Astrocyte of the hippocampus (primary cell): ENCODE results near the gene VPS13D.
A peak's percentile ranks its signal among the peaks of the same experiment; 100 is the strongest.

Experiments used
- DNase-seq: peaks from one replicate; pipeline ENCODE4 v3.0.0; 2011; ENCODE audit warnings: low read depth, low spot score

The VPS13D gene

DNA sequence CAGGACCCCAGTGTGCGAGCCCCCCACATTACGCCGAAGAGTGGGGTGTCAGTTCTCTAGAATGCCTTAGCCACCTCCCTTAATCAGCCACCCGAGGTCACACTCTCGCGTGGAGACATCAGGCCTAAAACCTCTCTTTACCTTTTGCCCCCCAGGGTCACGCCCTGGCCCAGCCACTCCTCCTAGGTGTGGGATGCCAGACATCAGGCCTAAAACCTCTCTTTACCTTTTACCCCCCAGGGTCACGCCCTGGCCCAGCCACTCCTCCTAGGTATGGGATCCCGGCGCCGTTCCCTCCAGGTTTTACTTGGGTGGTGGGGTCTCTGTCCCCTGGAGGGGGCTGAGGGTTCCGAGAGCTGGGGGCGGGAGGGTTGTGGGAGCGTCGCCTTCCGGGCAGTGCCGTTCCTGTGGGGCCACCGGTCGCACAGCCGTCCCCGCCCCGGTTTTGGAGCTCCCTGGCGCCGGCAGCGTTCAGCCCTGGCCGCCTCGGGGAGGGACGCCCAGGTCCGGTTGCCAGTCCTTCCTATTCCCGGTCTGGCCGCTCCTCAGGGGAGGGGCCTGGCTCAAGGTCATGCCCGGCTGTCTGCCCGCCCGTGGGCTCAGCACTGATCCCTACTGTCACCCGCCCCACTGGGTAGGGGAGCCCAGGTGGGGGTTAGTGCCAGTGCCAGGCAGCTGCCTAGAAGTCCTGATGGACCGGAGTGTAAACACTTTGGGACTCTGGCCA, 882 bp downstream of the VPS13D start:
- peak; percentile 60 for DNase-seq

- no peak for DNase-seq
Measured at GRCh38 chr1:12231276-12231595, 1.4 kb downstream of the VPS13D start.

- DNase-seq = no peak
Measured at GRCh38 chr1:12232221-12232620, 2.4 kb downstream of the VPS13D start.

GRCh38 chr1:12244078-12244477, 14.2 kb downstream of the VPS13D start:
- DNase-seq = no peak

DNA sequence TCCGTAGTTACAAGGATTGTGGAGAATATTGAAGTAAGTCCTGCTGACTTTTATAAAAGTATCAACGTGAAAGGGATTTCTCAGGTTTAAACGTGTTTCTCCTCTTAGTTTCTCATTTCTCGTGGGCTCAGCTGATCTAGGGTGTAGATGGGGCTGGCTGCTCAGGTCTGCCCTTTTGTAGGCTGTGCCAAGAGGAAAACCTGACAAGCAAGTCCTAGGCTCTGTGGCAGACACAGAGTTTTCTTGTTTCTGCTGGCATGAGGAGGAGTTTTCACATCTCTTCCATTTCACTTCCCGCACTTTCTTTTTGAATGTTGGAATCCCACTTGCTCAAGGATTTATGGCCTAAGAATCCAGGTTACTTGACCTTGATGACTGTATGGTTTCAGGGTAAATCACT, 14.8 kb downstream of the VPS13D start:
- DNase-seq = no peak

GRCh38 chr1:12245116-12245515, 15.3 kb downstream of the VPS13D start:
- no peak for DNase-seq

DNA sequence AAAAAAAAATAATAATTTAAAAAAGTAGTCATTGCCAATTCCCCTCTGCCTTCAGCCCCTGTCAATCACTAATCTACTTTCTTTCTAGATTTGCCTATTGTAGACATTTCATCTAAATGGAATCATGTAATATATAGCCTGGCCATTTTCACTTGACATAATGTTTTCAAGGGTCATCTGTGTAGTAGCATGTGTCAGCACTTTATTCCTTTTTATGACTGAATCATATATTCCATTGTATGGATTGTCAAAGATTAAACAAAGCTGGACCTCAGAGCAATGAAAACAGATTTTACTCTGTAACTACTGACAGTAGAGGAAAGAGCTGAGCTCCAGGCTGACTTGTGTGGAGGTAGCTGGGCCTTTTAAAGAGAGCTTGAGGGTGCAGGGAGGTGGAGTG, 15.9 kb downstream of the VPS13D start:
- DNase-seq = no peak

- no peak for DNase-seq
Measured at GRCh38 chr1:12246584-12246983, 16.8 kb downstream of the VPS13D start.

DNA sequence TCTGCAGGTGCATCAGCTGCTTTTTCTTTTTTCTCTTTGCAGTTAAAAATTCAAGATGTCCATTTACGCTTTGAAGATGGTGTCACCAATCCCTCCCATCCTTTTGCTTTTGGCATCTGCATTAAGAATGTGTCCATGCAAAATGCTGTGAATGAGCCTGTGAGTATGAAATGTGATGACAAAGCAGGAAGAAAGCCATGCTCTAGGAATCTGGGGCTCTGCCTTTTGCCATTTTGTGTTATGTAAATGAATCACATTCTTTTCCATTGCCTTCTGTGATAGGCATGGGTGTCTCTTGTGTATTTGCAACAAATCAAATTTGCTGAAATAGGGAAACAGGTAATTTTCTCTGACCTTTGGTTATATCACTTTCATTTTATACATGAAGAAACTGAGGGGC, 19.4 kb downstream of the VPS13D start:
- DNase-seq = peak; percentile 31

- DNase-seq = no peak
Measured at GRCh38 chr1:12249748-12250147, 19.9 kb downstream of the VPS13D start.

DNA sequence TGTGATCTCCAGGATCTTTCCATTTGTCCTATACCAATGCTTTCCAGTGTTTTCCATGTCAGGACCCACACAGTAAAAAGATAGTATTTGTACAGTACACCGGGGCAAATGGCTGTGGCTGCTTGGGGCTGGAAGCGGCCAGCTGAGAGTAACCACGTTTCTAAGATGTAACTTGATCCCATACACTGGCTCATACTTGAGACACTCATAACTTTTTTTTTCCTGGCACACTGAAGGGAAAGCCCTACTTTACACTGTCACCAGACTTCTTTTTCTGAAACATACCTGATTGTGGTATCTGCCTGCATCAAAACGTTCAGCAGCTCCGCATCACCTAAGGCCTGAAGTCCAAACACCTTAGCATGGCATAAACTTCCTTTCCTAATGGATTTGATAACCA, 21.6 kb downstream of the VPS13D start:
- DNase-seq = peak; percentile 54

GRCh38 chr1:12255913-12256312, 26.1 kb downstream of the VPS13D start:
- no peak for DNase-seq

DNA sequence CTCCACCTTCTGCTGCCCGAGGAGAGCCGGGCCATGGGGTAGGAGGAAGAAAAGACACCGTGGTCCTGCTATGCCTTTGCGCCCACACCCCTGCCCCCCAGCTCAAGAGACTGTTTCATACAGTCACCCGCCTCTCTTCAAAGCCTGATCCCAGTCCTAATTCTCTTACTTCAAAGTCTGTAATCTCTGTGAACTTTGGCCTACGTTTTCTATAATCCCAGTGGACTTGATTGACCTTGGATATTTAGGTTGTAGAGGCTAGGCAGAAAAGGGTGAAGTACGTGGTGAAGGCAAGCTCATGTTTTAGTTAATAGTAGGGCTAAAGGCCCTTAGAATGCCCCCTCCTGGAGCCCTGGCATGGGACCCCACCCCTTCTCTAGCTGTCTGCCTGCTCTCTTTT, 28.4 kb downstream of the VPS13D start:
- DNase-seq = no peak

GRCh38 chr1:12269351-12269750, 39.5 kb downstream of the VPS13D start:
- no peak for DNase-seq

DNA sequence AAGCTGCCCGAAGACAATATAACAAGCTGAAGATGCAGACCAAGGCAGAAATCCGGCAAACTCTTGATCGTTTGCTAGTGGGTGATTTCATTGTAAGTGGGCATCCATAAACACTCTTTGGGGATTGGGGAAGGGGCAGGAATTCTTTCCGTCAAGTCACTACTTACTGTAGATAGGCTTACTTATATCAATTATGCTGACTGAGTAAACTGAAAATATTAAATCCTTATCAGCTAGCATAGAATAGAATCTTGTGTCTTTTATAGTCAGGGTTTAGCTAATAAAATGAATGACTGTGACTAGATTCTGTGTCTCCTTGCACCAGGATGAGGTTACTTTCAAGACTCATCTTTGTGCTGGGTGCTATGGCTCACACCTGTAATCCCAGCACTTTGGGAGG, 41.2 kb downstream of the VPS13D start:
- DNase-seq = no peak

- no peak for DNase-seq
Measured at GRCh38 chr1:12272770-12273169, 42.9 kb downstream of the VPS13D start.

DNA sequence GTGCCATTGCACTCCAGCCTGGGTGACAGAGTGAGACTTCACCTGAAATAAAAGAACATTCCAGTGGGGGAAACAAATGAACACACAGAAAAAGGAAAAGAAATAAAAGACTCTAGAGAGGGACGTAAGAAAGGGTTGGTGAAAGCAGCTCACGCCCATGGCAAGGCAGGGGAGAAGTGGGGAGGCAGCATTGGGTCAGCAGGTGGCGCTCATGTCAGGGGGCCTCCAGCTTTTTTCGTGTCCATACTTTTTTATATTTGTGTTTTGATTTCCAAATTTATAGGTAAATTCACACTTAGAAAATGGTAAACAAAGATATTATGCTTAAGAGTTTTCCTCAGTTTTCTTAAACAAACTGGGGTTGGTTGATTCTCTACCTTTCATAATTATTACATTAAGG, 45.5 kb downstream of the VPS13D start:
- DNase-seq = peak; percentile 58

DNA sequence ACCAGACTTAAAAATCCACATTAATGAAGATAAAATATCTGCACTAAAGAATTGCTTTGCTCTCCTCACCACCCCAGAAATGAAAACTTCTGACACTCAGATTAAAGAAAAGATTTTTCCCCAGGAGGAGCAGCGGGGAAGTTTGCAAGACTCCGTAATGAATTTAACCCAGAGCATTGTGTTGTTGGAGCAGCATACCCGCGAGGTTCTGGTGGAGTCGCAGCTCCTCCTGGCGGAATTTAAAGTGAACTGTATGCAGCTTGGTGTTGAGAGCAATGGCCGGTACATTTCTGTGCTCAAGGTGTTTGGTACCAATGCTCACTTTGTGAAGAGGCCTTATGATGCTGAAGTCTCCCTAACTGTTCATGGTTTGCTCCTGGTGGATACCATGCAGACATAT, 46.4 kb downstream of the VPS13D start:
- peak; percentile 46 for DNase-seq

DNA sequence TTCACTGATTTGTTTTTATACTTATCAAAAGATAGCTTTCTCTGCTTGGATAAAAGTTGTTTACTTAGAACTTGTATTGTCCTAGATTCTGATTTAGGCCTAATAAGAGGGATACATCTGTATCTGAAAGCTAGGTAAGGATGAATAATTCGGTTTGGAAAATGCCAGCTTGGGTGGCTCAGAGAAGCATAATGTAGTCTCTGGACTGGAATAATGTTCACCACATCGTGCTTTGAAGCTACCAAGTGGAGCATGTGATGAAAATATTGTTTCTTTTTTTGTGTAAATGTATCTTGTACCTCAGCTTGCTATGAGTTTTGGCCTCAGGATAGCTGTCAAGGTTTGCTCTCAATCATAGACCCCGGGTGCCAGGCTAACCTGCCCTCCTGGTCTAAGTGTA, 49.2 kb downstream of the VPS13D start:
- peak; percentile 68 for DNase-seq

DNA sequence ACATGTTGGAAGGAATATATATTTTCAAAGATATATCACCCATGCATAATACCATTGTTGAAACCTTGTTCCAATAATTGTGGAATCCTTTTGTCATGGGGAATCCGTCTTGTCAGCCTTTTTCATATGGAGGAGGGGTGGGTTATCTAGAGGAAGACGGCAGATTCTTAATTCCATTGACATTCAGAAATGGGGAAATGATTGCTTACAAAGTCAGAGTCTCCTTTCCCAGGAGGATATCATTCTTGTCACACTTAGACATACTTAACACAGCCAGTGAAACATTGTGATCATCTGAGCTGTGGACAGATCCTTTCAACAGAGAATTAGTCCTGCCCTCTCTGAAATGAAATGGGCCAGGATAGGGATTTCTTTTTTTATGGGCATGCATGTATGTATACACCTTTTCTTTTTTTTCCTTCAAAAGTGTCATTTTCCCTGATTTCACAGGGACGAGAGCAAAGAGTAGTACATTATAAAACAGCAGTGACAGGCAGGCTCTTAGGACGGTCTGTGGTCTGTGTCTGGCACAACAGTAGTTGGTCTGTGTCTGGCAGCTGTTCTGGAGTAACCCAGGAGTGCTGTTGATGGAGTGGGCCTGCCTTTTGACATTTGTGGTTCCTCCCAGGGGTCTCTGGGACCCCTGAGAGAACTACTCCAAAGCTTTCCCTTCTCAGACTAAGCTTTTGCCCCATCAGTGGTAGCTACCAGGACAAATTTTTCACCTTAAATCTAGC, 50.1 kb downstream of the VPS13D start:
- DNase-seq = no peak

- no peak for DNase-seq
Measured at GRCh38 chr1:12282142-12282541, 52.3 kb downstream of the VPS13D start.

DNA sequence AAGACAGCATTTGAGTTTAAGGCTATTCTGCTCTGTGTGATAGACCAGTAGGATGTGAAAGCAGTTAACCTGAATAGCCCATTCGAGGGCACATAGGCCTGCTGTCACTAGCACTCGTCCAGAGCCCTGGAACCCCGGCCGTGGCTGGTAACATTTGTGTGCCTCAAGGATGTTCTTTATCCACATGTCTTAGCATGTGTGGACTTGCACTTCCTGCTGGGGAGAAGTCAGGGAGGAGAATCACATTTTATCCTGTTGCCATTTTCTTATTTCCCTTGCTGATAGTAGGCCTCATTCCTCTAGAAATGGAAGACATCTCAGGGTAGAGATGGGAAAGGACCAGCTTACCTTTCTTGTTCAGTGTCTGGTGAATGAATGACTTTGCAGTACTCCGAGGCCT, 54.7 kb downstream of the VPS13D start:
- no peak for DNase-seq

DNA sequence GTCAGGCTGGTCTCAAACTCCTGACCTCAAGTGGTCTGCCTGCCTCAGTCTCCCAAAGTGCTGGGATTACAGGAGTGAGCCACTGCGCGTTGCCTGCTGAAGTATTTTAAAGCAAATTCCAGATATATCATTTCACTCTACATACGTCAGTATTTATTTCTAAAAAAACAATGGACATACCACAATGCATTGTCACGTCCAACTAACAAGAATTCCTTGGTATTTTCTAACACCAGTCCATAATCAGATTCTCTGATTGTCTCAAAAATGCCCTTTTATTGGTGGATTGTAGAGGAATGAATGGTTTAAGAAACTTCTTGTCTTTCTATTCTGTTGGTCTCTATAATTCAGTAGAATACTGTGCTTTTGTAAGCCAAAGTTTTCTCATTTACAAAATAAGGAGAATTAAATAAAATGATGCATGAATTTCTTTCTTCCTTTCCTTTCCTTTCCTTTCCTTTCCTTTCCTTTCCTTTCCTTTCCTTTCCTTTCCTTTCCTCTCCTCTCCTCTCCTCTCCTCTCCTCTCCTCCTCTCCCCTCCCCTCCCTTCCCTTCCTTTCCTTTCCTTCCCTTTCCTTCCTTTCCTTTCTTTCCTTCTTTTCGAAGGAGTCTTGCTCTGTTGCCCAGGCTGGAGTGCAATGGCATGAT, 55.8 kb downstream of the VPS13D start:
- DNase-seq = no peak
